Pancreas (tissue), 10 donors: Measurements from ENCODE around the gene MLXIP. TPM values are rescaled to one million over a fixed set of nuclear protein-coding genes. Genes with fewer than 3 reads are reported as not detected.
A peak's percentile ranks its signal among the peaks of the same experiment; 100 is the strongest.

Experiments used
- ATAC-seq, 4 donors: fragments of 200-7000 bp; cut with Tn5 transposase; one replicate each; pipeline versions ENCODE4 v1.8.0 to v1.9.1; 2020; ENCODE audit warnings: mild to moderate bottlenecking in 4 of 4, moderate library complexity in 4 of 4
- DNase-seq, 6 donors: peaks; one replicate each; pipeline ENCODE4 v3.0.0-alpha.2; 2020
- FAIRE-seq: peaks from 2 replicates; lab custom pipeline; 2012; peaks lifted over from hg19 to GRCh38; lab: Jason Lieb, UNC
- H3K27ac ChIP-seq, 4 donors: fragments of 200-600 bp; sonication (generic); 1 replicate in 3 of 4; 2 replicates in 1 of 4; pipeline versions ENCODE4 v1.5.0 to v1.8.0; 2020
- H3K27me3 ChIP-seq, 4 donors: fragments of 200-600 bp; one replicate each; pipeline ENCODE4 v1.8.0; 2021
- H3K36me3 ChIP-seq, 3 donors: fragments of 200-600 bp; sonication (generic) in 1 of 3; one replicate each; pipeline versions ENCODE4 v1.5.0 to v1.8.0; 2020 to 2021
- H3K4me1 ChIP-seq, 3 donors: fragments of 200-600 bp; one replicate each; pipeline ENCODE4 v1.8.0; 2021
- H3K4me3 ChIP-seq, 4 donors: fragments of 200-600 bp; sonication (generic) in 2 of 4; one replicate each; pipeline versions ENCODE4 v1.5.0 to v1.8.0; 2020 to 2021
- H3K9me3 ChIP-seq, 4 donors: fragments of 200-600 bp; one replicate each; pipeline ENCODE4 v1.8.0; 2021
- WGBS, 2 donors: extraction: QIAGEN DNeasy Blood & Tissue Kit; methylation state at CpG; one replicate each; pipeline ENCODE4 v1.1.7; 2013; 5-methylcytosine and 5-hydroxymethylcytosine counted together
- intact Hi-C, 3 donors: fragments of 100-400 bp; cut with DNase I; formaldehyde crosslinking; loops; one replicate each; pipeline versions ENCODE4 v1.11.1 to v1.14.2; 2022
- polyA plus RNA-seq, 2 donors: library from polyadenylated mRNA; stranded (reverse); fragments of 200-250 nt; gene quantifications; one replicate each; pipeline ENCODE4 v1.2.3, GENCODE V29; 2013
- total RNA-seq, 6 donors: library from RNA; stranded (reverse); fragmentation: NEBNext Ultra II Directional in 4 of 6; extraction: Animal tissue kit (Norgen Biotek cat#: 25700) in 4 of 6; gene quantifications; one replicate each; pipeline versions ENCODE4 v1.2.1 to v1.2.4, GENCODE V29; 2021 to 2023
- TF ChIP-seq, protein P1 (sequence below), 4 donors: fragments of 200-600 bp; sonication (generic) in 3 of 4; IDR thresholded peaks; one replicate each; pipeline versions ENCODE4 v1.5.0 to v1.8.0; 2021; ENCODE audit warnings: antibody characterized with exemption in 4 of 4
- donor health status: healthy with polysubstance abuse.
- donor health status: DM: no; HTN: no; CAD: no; lungs with moderate emphysema.
- donor health status: DM: no; HTN: no; CAD: no.
- donor health status: control.
- donor health status: control.
- donor health status: Bipolar disorder and iron deficiency.
- donor health status: DM: yes; HTN: yes; CAD: no.
- donor health status: DM: no; HTN: no; CAD: no.
- donor health status: DM: no; HTN: no; CAD: no.
- donor health status: DM: yes; HTN: yes; CAD: no.

Gene MLXIP
- total and polyA plus RNA-seq, 8 donors: 35.4 to 90.1 (median 55.5) TPM

DNA sequence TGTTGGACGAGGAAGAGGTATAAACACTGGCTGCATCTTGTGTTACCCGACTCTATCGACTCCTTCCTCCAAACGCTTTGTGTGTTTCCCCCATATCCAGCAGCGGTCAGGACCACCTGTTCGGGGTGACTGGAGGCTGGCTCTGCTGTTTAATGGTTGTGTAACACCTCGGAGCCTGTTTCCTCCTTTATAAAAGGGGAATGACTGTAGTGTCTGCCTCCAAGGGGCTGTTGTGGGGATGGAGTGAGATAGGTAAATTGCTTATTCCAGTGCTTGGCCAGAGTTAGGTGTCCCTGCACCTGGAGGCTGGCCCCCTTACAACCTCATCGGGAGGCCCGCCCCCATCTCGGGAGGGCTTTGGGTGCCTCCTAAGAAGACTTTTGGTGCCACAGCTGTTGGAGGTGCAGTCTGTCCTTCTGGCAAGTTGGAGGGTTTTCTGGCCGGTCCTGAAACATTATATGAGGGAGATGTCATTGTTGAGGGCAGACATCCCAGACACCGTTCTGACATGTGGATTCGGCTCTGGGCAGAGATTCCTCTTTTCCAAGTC is 1.1 kb downstream of the MLXIP start:
- TF ChIP-seq, protein P1, sequence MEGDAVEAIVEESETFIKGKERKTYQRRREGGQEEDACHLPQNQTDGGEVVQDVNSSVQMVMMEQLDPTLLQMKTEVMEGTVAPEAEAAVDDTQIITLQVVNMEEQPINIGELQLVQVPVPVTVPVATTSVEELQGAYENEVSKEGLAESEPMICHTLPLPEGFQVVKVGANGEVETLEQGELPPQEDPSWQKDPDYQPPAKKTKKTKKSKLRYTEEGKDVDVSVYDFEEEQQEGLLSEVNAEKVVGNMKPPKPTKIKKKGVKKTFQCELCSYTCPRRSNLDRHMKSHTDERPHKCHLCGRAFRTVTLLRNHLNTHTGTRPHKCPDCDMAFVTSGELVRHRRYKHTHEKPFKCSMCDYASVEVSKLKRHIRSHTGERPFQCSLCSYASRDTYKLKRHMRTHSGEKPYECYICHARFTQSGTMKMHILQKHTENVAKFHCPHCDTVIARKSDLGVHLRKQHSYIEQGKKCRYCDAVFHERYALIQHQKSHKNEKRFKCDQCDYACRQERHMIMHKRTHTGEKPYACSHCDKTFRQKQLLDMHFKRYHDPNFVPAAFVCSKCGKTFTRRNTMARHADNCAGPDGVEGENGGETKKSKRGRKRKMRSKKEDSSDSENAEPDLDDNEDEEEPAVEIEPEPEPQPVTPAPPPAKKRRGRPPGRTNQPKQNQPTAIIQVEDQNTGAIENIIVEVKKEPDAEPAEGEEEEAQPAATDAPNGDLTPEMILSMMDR (IDR thresholded peaks at IDR 0.05): no peak
- Histone ChIP-seq H3K9me3 (no peaks in the 10 kb centered on the region), H3K27ac (peak overlapping the region; percentile 59 to 78 (median 74)), H3K4me1 (peaks cover 10 to 32% (median 14%) of the 10 kb centered on the region in 3 donors), H3K27me3 (no peaks in the 10 kb centered on the region), H3K36me3 (no peaks in the 10 kb centered on the region), H3K4me3 (peak overlapping the region; percentile 55 to 88 (median 80))
- DNase-seq: peak in 3 of 6 donors; percentile 39 to 55 (median 43)
- intact Hi-C loops: no loop called here
- FAIRE-seq: no peak
- WGBS, 2 donors: 0 to 1% methylated on average over 13 of the region's 13 CpGs
- ATAC-seq: peak in 3 of 4 donors; percentile 1 to 6 (median 4)

- Histone ChIP-seq H3K27me3 (no peaks in the 10 kb centered on the region), H3K4me3 (peak overlapping the region; percentile 55 to 88 (median 80)), H3K9me3 (no peaks in the 10 kb centered on the region), H3K27ac (peak overlapping the region; percentile 59 to 78 (median 74)), H3K36me3 (no peaks in the 10 kb centered on the region), H3K4me1 (peaks cover 10 to 32% (median 14%) of the 10 kb centered on the region in 3 donors)
- WGBS, 2 donors: 3 to 4% methylated on average over 18 of the region's 18 CpGs
- DNase-seq (peak; percentile 26 to 73 (median 63)), FAIRE-seq (no peak), ATAC-seq (peak; percentile 18 to 65 (median 48))
- TF ChIP-seq, protein P1 (IDR thresholded peaks at IDR 0.05): no peak
- intact Hi-C loops: no loop called here
Measured at GRCh38 chr12:122080149-122081082, 1.9 kb downstream of the MLXIP start.

DNA sequence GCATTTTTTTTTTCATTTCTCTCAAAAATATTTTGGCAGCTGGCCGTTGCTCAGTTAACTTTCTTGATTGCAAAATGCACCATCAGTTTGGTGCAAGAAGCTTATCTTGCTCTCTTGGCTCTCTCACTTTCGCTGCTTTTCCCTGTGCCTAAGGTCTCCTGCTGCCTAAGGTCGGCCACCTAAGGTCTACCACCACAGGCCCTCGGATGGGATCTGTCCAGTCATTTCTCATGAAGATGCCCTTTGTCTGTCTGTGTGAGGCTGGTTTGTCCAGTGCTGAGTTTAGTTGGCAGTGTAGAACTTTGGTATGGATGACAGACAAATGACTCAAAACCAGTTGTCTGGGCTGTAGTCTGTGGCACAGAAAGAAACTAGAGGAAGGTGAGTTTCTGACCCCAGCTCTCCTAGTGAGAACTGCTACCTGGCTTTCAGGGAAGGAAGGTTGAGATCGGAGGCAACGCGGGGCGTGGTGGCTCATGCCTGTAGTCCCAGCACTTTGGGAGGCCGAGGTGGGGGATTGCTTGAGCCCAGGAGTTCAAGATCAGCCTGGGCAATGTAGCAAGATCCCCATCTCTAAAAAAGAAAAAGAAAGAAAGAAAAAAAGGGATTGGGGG is 2.6 kb downstream of the MLXIP start:
- ATAC-seq: no peak
- no peak for FAIRE-seq
- peak in 1 of 6 donors; percentile 47 for DNase-seq
- no peaks in the 10 kb centered on the region for H3K27me3 ChIP-seq
- H3K9me3 ChIP-seq: no peaks in the 10 kb centered on the region
- H3K27ac ChIP-seq: peak overlapping the region; percentile 59 to 78 (median 74)
- peaks cover 10 to 32% (median 14%) of the 10 kb centered on the region in 3 donors for H3K4me1 ChIP-seq
- TF ChIP-seq, protein P1 (IDR thresholded peaks at IDR 0.05): no peak
- intact Hi-C loops: no loop called here
- peak overlapping the region; percentile 5 to 88 (median 66) for H3K4me3 ChIP-seq
- WGBS, 2 donors: 20 to 30% methylated on average over 9 of the region's 9 CpGs
- H3K36me3 ChIP-seq: peaks cover 0 to 3% (median 0%) of the 10 kb centered on the region in 3 donors

- H3K9me3 ChIP-seq: no peaks in the 10 kb centered on the region
- TF ChIP-seq, protein P1 (IDR thresholded peaks at IDR 0.05): no peak
- peaks cover 0 to 8% (median 0%) of the 10 kb centered on the region in 3 donors for H3K36me3 ChIP-seq
- intact Hi-C loops: no loop called here
- H3K27me3 ChIP-seq: no peaks in the 10 kb centered on the region
- H3K4me1 ChIP-seq: peaks cover 10 to 37% (median 14%) of the 10 kb centered on the region in 3 donors
- ATAC-seq (peak in 2 of 4 donors; percentile 10 to 13), FAIRE-seq (no peak), DNase-seq (peak in 2 of 6 donors; percentile 32 to 43)
- 5 to 10% methylated on average over 7 of the region's 7 CpGs for WGBS, 2 donors
- peak overlapping the region; percentile 59 to 78 (median 74) for H3K27ac ChIP-seq
- H3K4me3 ChIP-seq: peak overlapping the region; percentile 5 to 88 (median 66)
Measured at GRCh38 chr12:122081697-122082221, 3.2 kb downstream of the MLXIP start.
